Measurements from ENCODE around the gene LDB3. TPM values are rescaled to one million over a fixed set of nuclear protein-coding genes. Genes with fewer than 3 reads are reported as not detected.

LDB3 gene
- polyA plus RNA-seq, 1 donor (not counting 4 experiments of a cell fraction or from before 2014, with no cell fraction given): 0.01 TPM

GRCh38 chr10:86653987-86654386 lies 14.3 kb upstream of the LDB3 start:
- Histone ChIP-seq H2AFZ (ENCODE audit: control insufficient read depth, low read length) (no peak overlapping the region), H3K9ac (ENCODE audit: control insufficient read depth, extremely low read depth, insufficient read depth, low read length) (no peak overlapping the region), H3K4me1 (ENCODE audit: control insufficient read depth, extremely low read depth, insufficient read depth, low read length) (peaks cover 11% of the 10 kb centered on the region), H3K79me2 (ENCODE audit: control insufficient read depth, insufficient read depth, low read length) (no peaks in the 10 kb centered on the region), H3K9me3 (ENCODE audit: control insufficient read depth, low read depth, low read length) (no peaks in the 10 kb centered on the region), H3K4me3 (ENCODE audit: control insufficient read depth in 2 of 3, extremely low read depth in 1 of 3, insufficient read depth in 2 of 3, low read depth in 1 of 3, low read length in 3 of 3) (no peak overlapping the region), H3K36me3 (ENCODE audit: control insufficient read depth in 2 of 2, extremely low read depth in 1 of 2, insufficient read depth in 2 of 2, low read length in 2 of 2) (no peaks in the 10 kb centered on the region), H4K20me1 (ENCODE audit: control insufficient read depth, extremely low read depth, insufficient read depth, low read length) (no peaks in the 10 kb centered on the region), H3K9me1 (ENCODE audit: control insufficient read depth, extremely low read depth, insufficient read depth, low read length) (no peaks in the 10 kb centered on the region), H3K27me3 (ENCODE audit: control insufficient read depth, extremely low read depth, insufficient read depth, low read length) (peaks cover 11% of the 10 kb centered on the region), H3K4me2 (ENCODE audit: control insufficient read depth, extremely low read depth, insufficient read depth, low read depth, low read length) (no peak overlapping the region), H3K27ac (ENCODE audit: control insufficient read depth, insufficient read depth, low read length) (no peak overlapping the region)
- TF ChIP-seq CTCF (optimal IDR thresholded peaks at IDR 0.05 in 1 of 3, IDR thresholded peaks at IDR 0.05 in 1 of 3, conservative IDR thresholded peaks at IDR 0.05 in 1 of 3; ENCODE audit: extremely low read depth in 1 of 3, insufficient read depth in 2 of 3, low read length in 3 of 3) (no peak), EZH2 (IDR thresholded peaks at IDR 0.05; ENCODE audit: low read length) (no peak)
- DNase-seq (ENCODE audit: low read depth, low spot score) (no peak), FAIRE-seq (no peak)
- dilution Hi-C loops (cut with MboI; ENCODE audit: extremely low pct_ligation_motif_present, low sequenced_read_pairs): no loop called here

GRCh38 chr10:86654411-86655172 lies 13.7 kb upstream of the LDB3 start, which contains the start of gene OPN4:
Gene OPN4 (plus strand): TSS chr10:86654547. CDS start chr10:86654784, 237 bp downstream.
- dilution Hi-C loops (cut with MboI; ENCODE audit: extremely low pct_ligation_motif_present, low sequenced_read_pairs): no loop called here
- Histone ChIP-seq H3K9me1 (ENCODE audit: control insufficient read depth, extremely low read depth, insufficient read depth, low read length) (no peaks in the 10 kb centered on the region), H3K4me1 (ENCODE audit: control insufficient read depth, extremely low read depth, insufficient read depth, low read length) (peaks cover 5% of the 10 kb centered on the region), H3K27ac (ENCODE audit: control insufficient read depth, insufficient read depth, low read length) (no peak within 1 kb of the TSS), H2AFZ (ENCODE audit: control insufficient read depth, low read length) (no peak within 1 kb of the TSS), H3K27me3 (ENCODE audit: control insufficient read depth, extremely low read depth, insufficient read depth, low read length) (peaks cover 11% of the 10 kb centered on the region), H3K9ac (ENCODE audit: control insufficient read depth, extremely low read depth, insufficient read depth, low read length) (no peak within 1 kb of the TSS), H4K20me1 (ENCODE audit: control insufficient read depth, extremely low read depth, insufficient read depth, low read length) (no peaks in the 10 kb centered on the region), H3K4me3 (ENCODE audit: control insufficient read depth in 2 of 3, extremely low read depth in 1 of 3, insufficient read depth in 2 of 3, low read depth in 1 of 3, low read length in 3 of 3) (no peak within 1 kb of the TSS), H3K79me2 (ENCODE audit: control insufficient read depth, insufficient read depth, low read length) (no peaks in the 10 kb centered on the region), H3K4me2 (ENCODE audit: control insufficient read depth, extremely low read depth, insufficient read depth, low read depth, low read length) (no peak within 1 kb of the TSS), H3K9me3 (ENCODE audit: control insufficient read depth, low read depth, low read length) (no peaks in the 10 kb centered on the region), H3K36me3 (ENCODE audit: control insufficient read depth in 2 of 2, extremely low read depth in 1 of 2, insufficient read depth in 2 of 2, low read length in 2 of 2) (no peaks in the 10 kb centered on the region)
- TF ChIP-seq CTCF (optimal IDR thresholded peaks at IDR 0.05 in 1 of 3, IDR thresholded peaks at IDR 0.05 in 1 of 3, conservative IDR thresholded peaks at IDR 0.05 in 1 of 3; ENCODE audit: extremely low read depth in 1 of 3, insufficient read depth in 2 of 3, low read length in 3 of 3): no peak
- FAIRE-seq (no peak), DNase-seq (ENCODE audit: low read depth, low spot score) (no peak)

All from keratinocyte (primary cell).